T-cell (primary cell): ENCODE measurements around the gene ENO4. TPM values are rescaled to one million over a fixed set of nuclear protein-coding genes. Genes with fewer than 3 reads are reported as not detected.
A peak's percentile ranks its signal among the peaks of the same experiment; 100 is the strongest.

Source experiments
- ATAC-seq, 4 experiments: fragments of 200-7000 bp in 3 of 4; fragments of 150-1000 bp in 1 of 4; cut with Tn5 transposase; replicated peaks in 1 of 4; 1 replicate in 3 of 4; 2 replicates in 1 of 4; pipeline ENCODE4 v1.10.0; 2021; ENCODE audit warnings: moderate library complexity in 3 of 4, mild to moderate bottlenecking in 2 of 4, moderate number of reproducible peaks in 1 of 4
- CTCF ChIA-PET, 2 donors: fragments of 300-600 bp; sonication (Branson Sonifier 250); formaldehyde crosslinking; loops; one replicate each; lab custom pipeline; 2022; ENCODE audit warnings: antibody characterized with exemption in 2 of 2; lab: Charles Lee
- POLR2A ChIA-PET, 2 donors: fragments of 300-600 bp; sonication (Branson Sonifier 250); formaldehyde crosslinking; loops; one replicate each; lab custom pipeline; 2022; ENCODE audit warnings: antibody characterized with exemption in 2 of 2; lab: Charles Lee
- DNase-seq, 35 experiments: peaks; one replicate each; pipeline versions ENCODE4 v3.0.0 to v3.0.0-alpha.2; 2013 to 2023
- H3K27ac ChIP-seq: one replicate; pipeline ENCODE4 v1.5.1; 2013; ENCODE audit warnings: low read length
- H3K27me3 ChIP-seq, 2 experiments: replicated peaks in 1 of 2; 1 replicate in 1 of 2; 2 replicates in 1 of 2; pipeline versions ENCODE4 v1.6.1 to v1.7.0; 2013; ENCODE audit warnings: low read length in 1 of 2, mixed read lengths in 1 of 2; ENCODE audit not compliant: control insufficient read depth in 2 of 2, insufficient read depth in 2 of 2; ENCODE audit errors: extremely low read depth in 1 of 2
- H3K36me3 ChIP-seq, 2 donors: 1 replicate in 1 of 2; 2 replicates in 1 of 2; pipeline versions ENCODE4 v1.6.1 to v1.7.0; 2013; ENCODE audit warnings: low read length in 1 of 2; ENCODE audit not compliant: control insufficient read depth in 2 of 2, insufficient read depth in 1 of 2; ENCODE audit errors: extremely low read depth in 1 of 2
- H3K4me1 ChIP-seq, 2 experiments: 1 replicate in 1 of 2; 2 replicates in 1 of 2; pipeline versions ENCODE4 v1.6.1 to v1.7.0; 2013; ENCODE audit warnings: low read length in 2 of 2, mixed read lengths in 1 of 2; ENCODE audit not compliant: insufficient read depth in 2 of 2, control insufficient read depth in 1 of 2; ENCODE audit errors: extremely low read depth in 1 of 2
- H3K4me3 ChIP-seq, 2 donors: 1 replicate in 1 of 2; 2 replicates in 1 of 2; pipeline versions ENCODE4 v1.5.1 to v1.7.0; 2013; ENCODE audit warnings: mild to moderate bottlenecking in 2 of 2, low read length in 1 of 2, moderate library complexity in 1 of 2; ENCODE audit not compliant: control insufficient read depth in 1 of 2; ENCODE audit errors: extremely low read depth in 1 of 2
- H3K9me3 ChIP-seq: 2 replicates; pipeline ENCODE4 v1.7.0; 2013
- H3K27ac Mint-ChIP-seq, 2 donors: one replicate each; pipeline ENCODE4 v1.8.0; 2020 to 2021; ENCODE audit warnings: mild to moderate bottlenecking in 2 of 2, mixed read lengths in 2 of 2
- H3K27me3 Mint-ChIP-seq, 2 donors: one replicate each; pipeline ENCODE4 v1.8.0; 2021 to 2022; ENCODE audit warnings: mixed read lengths in 2 of 2
- H3K36me3 Mint-ChIP-seq: one replicate; pipeline ENCODE4 v1.8.0; 2021; ENCODE audit warnings: mixed read lengths
- H3K4me1 Mint-ChIP-seq, 3 donors: one replicate each; pipeline ENCODE4 v1.8.0; 2020 to 2022; ENCODE audit warnings: mixed read lengths in 3 of 3, mild to moderate bottlenecking in 1 of 3
- H3K4me3 Mint-ChIP-seq, 3 donors: one replicate each; pipeline ENCODE4 v1.8.0; 2020 to 2022; ENCODE audit warnings: mild to moderate bottlenecking in 3 of 3, mixed read lengths in 3 of 3, moderate library complexity in 3 of 3
- H3K9me3 Mint-ChIP-seq, 3 donors: one replicate each; pipeline ENCODE4 v1.8.0; 2020 to 2022; ENCODE audit warnings: mixed read lengths in 3 of 3
- WGBS: methylation state at CpG from one replicate; pipeline ENCODE4 v1.1.5; 2013; ENCODE audit warnings: missing lambda C conversion rate; ENCODE audit not compliant: insufficient coverage; 5-methylcytosine and 5-hydroxymethylcytosine counted together
- total RNA-seq, 35 experiments: library from RNA in 6 of 35; stranded (reverse) in 6 of 35; fragments of 120-200 nt in 1 of 35; gene quantifications; one replicate each; pipeline versions ENCODE4 v1.2.1 to v1.2.4 and lab custom pipeline; 2013 to 2026

ENO4 gene
- total RNA-seq, 5 donors from 2014 or later (not counting 1 experiment from before 2014, with no cell fraction given), result not detected

GRCh38 chr10:116879817-116880216 lies 30.5 kb downstream of the ENO4 start:
- Mint-ChIP-seq H3K36me3 (no peaks in the 10 kb centered on the region), H3K27ac (peak overlapping the region in 1 of 2 donors; percentile 23), H3K9me3 (no peaks in the 10 kb centered on the region), H3K27me3 (peaks cover 19 to 36% of the 10 kb centered on the region in 2 donors), H3K4me1 (no peaks in the 10 kb centered on the region), H3K4me3 (no peak overlapping the region)
- ATAC-seq (no peak), DNase-seq (no peak)
- CTCF ChIA-PET, result no interaction called here
- no peaks in the 10 kb centered on the region for H3K4me1 ChIP-seq
- no peaks in the 10 kb centered on the region for H3K36me3 ChIP-seq
- no CpG with 5 or more reads among the region's 7 CpGs for WGBS
- H3K27ac ChIP-seq, result no peak overlapping the region
- POLR2A ChIA-PET, result no interaction called here
- no peak overlapping the region for H3K4me3 ChIP-seq
- H3K27me3 ChIP-seq, result no peaks in the 10 kb centered on the region
- H3K9me3 ChIP-seq, result no peaks in the 10 kb centered on the region

GRCh38 chr10:116880716-116881482 lies 31.6 kb downstream of the ENO4 start:
- no peak for ATAC-seq
- Mint-ChIP-seq H3K9me3 (no peaks in the 10 kb centered on the region), H3K4me3 (no peak overlapping the region), H3K27me3 (peaks cover 19 to 35% of the 10 kb centered on the region in 2 donors), H3K36me3 (no peaks in the 10 kb centered on the region), H3K27ac (no peak overlapping the region), H3K4me1 (no peaks in the 10 kb centered on the region)
- ChIA-PET CTCF (no interaction called here), POLR2A (no interaction called here)
- H3K27ac ChIP-seq, result no peak overlapping the region
- H3K27me3 ChIP-seq, result no peaks in the 10 kb centered on the region
- H3K4me1 ChIP-seq, result no peaks in the 10 kb centered on the region
- no peaks in the 10 kb centered on the region for H3K36me3 ChIP-seq
- H3K4me3 ChIP-seq, result no peak overlapping the region
- no peak for DNase-seq
- no peaks in the 10 kb centered on the region for H3K9me3 ChIP-seq
- WGBS, result 32% methylated on average over 3 of the region's 10 CpGs

- Mint-ChIP-seq H3K4me3 (no peak overlapping the region), H3K36me3 (no peaks in the 10 kb centered on the region), H3K27ac (no peak overlapping the region), H3K27me3 (peaks cover 23 to 34% of the 10 kb centered on the region in 2 donors), H3K4me1 (no peaks in the 10 kb centered on the region), H3K9me3 (no peaks in the 10 kb centered on the region)
- ChIA-PET POLR2A (no interaction called here), CTCF (no interaction called here)
- Histone ChIP-seq H3K27me3 (no peaks in the 10 kb centered on the region), H3K27ac (no peak overlapping the region), H3K9me3 (no peaks in the 10 kb centered on the region), H3K4me1 (no peaks in the 10 kb centered on the region), H3K4me3 (no peak overlapping the region), H3K36me3 (no peaks in the 10 kb centered on the region)
- DNase-seq (no peak), ATAC-seq (no peak)
- no CpG with 5 or more reads among the region's 2 CpGs for WGBS
Observed at GRCh38 chr10:116882639-116883038, 33.3 kb downstream of the ENO4 start.

GRCh38 chr10:116886772-116887171 lies 37.5 kb downstream of the ENO4 start:
- no peak for DNase-seq
- POLR2A ChIA-PET, result interaction anchor here in 1 of 2 donors (0.6 kb wide), 1 partner anchor 1812 kb away, joined by 3 read pairs; no protein-coding TSS in a partner anchor
- Histone ChIP-seq H3K4me3 (no peak overlapping the region), H3K9me3 (no peaks in the 10 kb centered on the region), H3K36me3 (no peaks in the 10 kb centered on the region), H3K27ac (no peak overlapping the region), H3K27me3 (no peaks in the 10 kb centered on the region), H3K4me1 (no peaks in the 10 kb centered on the region)
- Mint-ChIP-seq H3K27me3 (peaks cover 19 to 27% of the 10 kb centered on the region in 2 donors), H3K27ac (no peak overlapping the region), H3K4me1 (no peaks in the 10 kb centered on the region), H3K9me3 (no peaks in the 10 kb centered on the region), H3K4me3 (no peak overlapping the region), H3K36me3 (no peaks in the 10 kb centered on the region)
- WGBS, result 100% methylated on average over 1 of the region's 4 CpGs
- ATAC-seq, result no peak
- CTCF ChIA-PET, result no interaction called here

- H3K36me3 ChIP-seq, result no peaks in the 10 kb centered on the region
- Mint-ChIP-seq H3K9me3 (no peaks in the 10 kb centered on the region), H3K4me3 (no peak overlapping the region), H3K4me1 (no peaks in the 10 kb centered on the region), H3K36me3 (no peaks in the 10 kb centered on the region), H3K27ac (no peak overlapping the region), H3K27me3 (peaks cover 16 to 35% of the 10 kb centered on the region in 2 donors)
- POLR2A ChIA-PET, result no interaction called here
- CTCF ChIA-PET, result no interaction called here
- H3K27ac ChIP-seq, result no peak overlapping the region
- peaks cover 0 to 3% of the 10 kb centered on the region in 2 experiments for H3K27me3 ChIP-seq
- no peak for DNase-seq
- ATAC-seq, result no peak
- no peak overlapping the region for H3K4me3 ChIP-seq
- no peaks in the 10 kb centered on the region for H3K4me1 ChIP-seq
- WGBS, result 78% methylated on average over 1 of the region's 7 CpGs
- H3K9me3 ChIP-seq, result no peaks in the 10 kb centered on the region
Observed at GRCh38 chr10:116888380-116889055, 39.2 kb downstream of the ENO4 start.

GRCh38 chr10:116889066-116889465 lies 39.8 kb downstream of the ENO4 start:
- WGBS, result 80% methylated on average over 1 of the region's 3 CpGs
- POLR2A ChIA-PET, result no interaction called here

More at GRCh38 chr10:116889066-116889465, 39.8 kb downstream of the ENO4 start:
- Mint-ChIP-seq H3K4me3 (no peak overlapping the region), H3K4me1 (no peaks in the 10 kb centered on the region), H3K9me3 (no peaks in the 10 kb centered on the region), H3K27ac (no peak overlapping the region), H3K27me3 (peaks cover 15 to 39% of the 10 kb centered on the region in 2 donors), H3K36me3 (no peaks in the 10 kb centered on the region)
- CTCF ChIA-PET, result no interaction called here
- H3K27ac ChIP-seq, result no peak overlapping the region
- no peaks in the 10 kb centered on the region for H3K36me3 ChIP-seq
- H3K4me1 ChIP-seq, result no peaks in the 10 kb centered on the region
- H3K9me3 ChIP-seq, result no peaks in the 10 kb centered on the region
- DNase-seq, result no peak
- H3K27me3 ChIP-seq, result peaks cover 0 to 3% of the 10 kb centered on the region in 2 experiments
- no peak overlapping the region for H3K4me3 ChIP-seq
- no peak for ATAC-seq
